Activated effector memory CD4-positive, alpha-beta T cell treated with Interleukin-2 at 50 U/mL for 16 hours (primary cell): ENCODE data around the gene LIPE.

Source experiments
- DNase-seq: peaks from one replicate; pipeline ENCODE4 v3.0.0-alpha.2; 2020

Gene LIPE

GRCh38 chr19:42352301-42353259 is 74.6 kb downstream of the LIPE start:
- no peak for DNase-seq
